Prostate gland (tissue), 1 donor: ENCODE results near the gene HSDL2.

ENCODE experiments used
- POLR2A ChIP-seq: fragments of 450-650 bp; IDR thresholded peaks from one replicate; pipeline ENCODE4 v1.6.1; 2016; ENCODE audit warnings: antibody characterized with exemption, mild to moderate bottlenecking
- POLR2AphosphoS5 ChIP-seq: sonication (generic); formaldehyde crosslinking; IDR thresholded peaks from one replicate; pipeline ENCODE4 v1.6.1; 2017; ENCODE audit warnings: antibody characterized with exemption

DNA sequence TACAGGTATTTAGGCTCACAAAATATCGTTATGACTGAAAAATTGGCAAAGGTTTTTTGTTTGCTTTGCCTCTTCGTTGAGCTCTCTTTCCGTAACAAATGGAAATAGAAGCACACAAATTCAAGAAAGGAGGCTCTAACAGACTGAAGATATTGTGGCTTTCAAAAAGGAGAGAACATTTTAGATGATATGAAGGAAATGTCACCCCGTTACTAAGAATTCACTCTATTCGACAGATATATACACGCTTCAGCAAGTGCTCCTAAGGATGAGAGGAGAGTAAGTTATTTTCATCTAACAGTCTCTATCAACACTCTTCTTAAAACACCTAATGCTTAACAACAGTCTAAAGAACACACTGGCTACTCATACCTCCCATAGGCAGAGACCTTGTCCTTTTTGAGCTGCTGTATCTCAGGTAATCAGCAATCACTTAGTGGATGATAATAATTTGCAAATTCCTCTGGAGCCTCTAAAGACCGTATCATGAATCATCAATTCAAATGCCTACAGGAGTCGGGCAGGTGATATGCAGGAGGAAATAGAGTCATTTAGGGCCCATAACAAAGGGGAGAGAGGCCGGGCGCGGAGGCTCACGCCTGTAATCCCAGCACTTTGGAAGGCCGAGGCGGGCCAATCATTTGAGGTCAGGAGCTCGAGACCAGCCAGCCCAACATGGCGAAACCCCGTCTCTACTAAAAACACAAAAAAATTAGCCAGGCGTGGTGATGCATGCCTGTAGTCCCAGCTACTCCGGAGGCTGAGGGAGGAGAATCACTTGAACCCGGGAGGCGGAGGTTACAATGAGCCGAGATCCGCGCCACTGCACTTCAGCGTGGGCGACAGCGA, 1.4 kb upstream of the HSDL2 start:
- no peak for TF ChIP-seq POLR2AphosphoS5
- no peak for TF ChIP-seq POLR2A
